Hepatocyte (in vitro differentiated cells): ENCODE results near the gene CTTN.

ENCODE experiments used
- CTCF ChIP-seq: fragments of 200-600 bp; sonication (generic); IDR thresholded peaks from 2 replicates; pipeline ENCODE4 v1.5.1; 2016; ENCODE audit warnings: antibody characterized with exemption, mild to moderate bottlenecking; ENCODE audit not compliant: poor library complexity
- EZH2phosphoT487 ChIP-seq: fragments of 200-600 bp; sonication (generic); IDR thresholded peaks from one replicate; pipeline ENCODE4 v1.6.1; 2018; ENCODE audit warnings: antibody characterized with exemption, mild to moderate bottlenecking, low read depth, moderate library complexity; ENCODE audit not compliant: unreplicated experiment, severe bottlenecking

GRCh38 chr11:70418130-70418529 is 19.8 kb downstream of the CTTN start:
- TF ChIP-seq CTCF (no peak), EZH2phosphoT487 (no peak)
